A204.1 (cell line): ENCODE data around the gene UNC5A.

Experiments used
- FAIRE-seq: peaks from 2 replicates; lab custom pipeline; 2012; peaks lifted over from hg19 to GRCh38; lab: Jason Lieb, UNC

Gene UNC5A

GRCh38 chr5:176810081-176810597 lies at the start of gene UNC5A:
Gene UNC5A, plus strand, starts transcription at chr5:176810559. Its CDS starts 192 bp downstream, at chr5:176810751.
- no peak for FAIRE-seq

GRCh38 chr5:176761755-176762154 lies 48.6 kb upstream of the UNC5A start:
- no peak for FAIRE-seq

DNA sequence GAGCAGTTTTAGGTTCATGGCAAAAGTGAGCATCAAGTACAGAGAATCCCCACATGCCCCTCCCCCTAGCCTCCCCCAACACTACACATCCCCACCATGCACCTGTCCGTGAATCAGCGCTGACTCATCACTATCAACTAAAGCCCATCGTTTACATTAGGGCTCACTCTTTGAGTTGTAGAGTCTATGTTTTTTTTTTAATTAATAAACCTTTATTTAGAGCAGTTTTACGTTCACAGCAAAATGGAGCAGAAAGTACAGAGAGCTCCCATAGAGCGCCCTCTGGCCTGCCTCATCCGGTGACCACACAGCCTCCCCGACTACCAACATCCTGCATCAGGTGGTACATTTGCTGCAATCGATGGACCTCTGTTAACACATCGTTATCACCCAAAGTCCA lies 47.9 kb upstream of the UNC5A start:
- FAIRE-seq, result no peak

DNA sequence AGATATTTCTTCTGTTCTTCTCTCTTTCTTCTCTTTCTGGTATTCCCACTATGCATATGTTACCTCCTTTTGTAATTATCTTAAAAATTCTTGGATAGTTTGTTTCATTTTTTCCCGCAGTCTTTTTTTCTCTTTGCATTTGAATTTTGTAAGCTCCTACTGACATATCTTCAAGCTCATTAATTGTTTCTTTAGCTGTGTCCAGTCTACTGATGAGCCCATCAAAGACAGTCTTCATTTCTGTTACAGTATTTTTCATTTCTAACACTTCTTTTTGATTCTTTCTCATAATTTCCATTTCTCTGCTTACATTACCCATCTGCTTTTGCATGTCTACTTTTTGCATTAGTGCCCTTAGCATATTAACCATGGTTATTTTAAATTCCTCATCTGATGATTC lies 44.7 kb upstream of the UNC5A start:
- FAIRE-seq, result no peak

GRCh38 chr5:176768174-176768970 lies 42.0 kb upstream of the UNC5A start:
- FAIRE-seq, result no peak

GRCh38 chr5:176769911-176770310 lies 40.4 kb upstream of the UNC5A start:
- no peak for FAIRE-seq

GRCh38 chr5:176770431-176770830 lies 39.9 kb upstream of the UNC5A start:
- FAIRE-seq, result no peak

- FAIRE-seq, result no peak
These were observed 39.1 kb upstream of the UNC5A start for GRCh38 chr5:176771102-176771845.

DNA sequence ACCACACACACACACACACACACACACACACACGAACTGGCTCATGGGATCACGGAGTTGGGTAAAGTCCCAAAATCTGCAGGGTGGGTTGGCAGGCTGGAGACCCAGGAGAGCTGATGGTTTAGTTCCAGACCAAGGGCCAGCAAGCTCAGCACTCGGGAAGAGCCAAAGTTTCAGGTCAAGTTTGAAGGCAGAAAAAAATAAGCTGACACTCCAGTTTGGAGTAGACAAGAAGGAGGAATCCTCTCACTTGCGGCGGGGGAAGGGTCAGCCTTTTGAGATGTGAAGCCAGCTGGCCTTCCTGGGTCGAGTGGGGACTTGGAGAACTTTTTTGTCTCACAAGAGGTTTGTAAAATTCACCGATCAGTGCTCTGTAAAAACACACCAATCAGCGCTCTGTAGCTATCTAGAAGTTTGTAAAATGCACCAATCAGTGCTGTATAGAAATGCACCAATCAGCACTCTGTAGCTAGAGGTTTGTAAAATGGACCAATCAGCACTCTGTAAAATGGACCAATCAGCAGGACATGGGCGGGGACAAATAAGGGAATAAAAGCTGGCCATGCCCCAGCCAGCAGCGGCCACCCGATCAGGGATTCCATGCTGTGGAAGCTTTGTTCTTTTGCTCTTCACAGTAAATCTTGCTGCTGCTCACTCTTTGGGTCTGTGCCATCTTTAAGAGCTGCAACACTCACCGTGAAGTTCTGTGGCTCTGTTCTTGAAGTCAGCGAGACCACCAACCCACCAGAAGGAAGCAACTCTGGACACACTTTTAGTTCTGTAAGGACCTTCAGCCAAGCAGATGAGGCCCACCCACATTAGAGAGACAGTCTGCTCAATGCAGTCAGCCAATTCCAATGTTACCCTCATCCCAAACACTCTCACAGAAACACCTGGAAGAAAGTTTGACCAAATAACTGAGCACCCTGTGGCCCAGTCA lies 37.8 kb upstream of the UNC5A start:
- no peak for FAIRE-seq

DNA sequence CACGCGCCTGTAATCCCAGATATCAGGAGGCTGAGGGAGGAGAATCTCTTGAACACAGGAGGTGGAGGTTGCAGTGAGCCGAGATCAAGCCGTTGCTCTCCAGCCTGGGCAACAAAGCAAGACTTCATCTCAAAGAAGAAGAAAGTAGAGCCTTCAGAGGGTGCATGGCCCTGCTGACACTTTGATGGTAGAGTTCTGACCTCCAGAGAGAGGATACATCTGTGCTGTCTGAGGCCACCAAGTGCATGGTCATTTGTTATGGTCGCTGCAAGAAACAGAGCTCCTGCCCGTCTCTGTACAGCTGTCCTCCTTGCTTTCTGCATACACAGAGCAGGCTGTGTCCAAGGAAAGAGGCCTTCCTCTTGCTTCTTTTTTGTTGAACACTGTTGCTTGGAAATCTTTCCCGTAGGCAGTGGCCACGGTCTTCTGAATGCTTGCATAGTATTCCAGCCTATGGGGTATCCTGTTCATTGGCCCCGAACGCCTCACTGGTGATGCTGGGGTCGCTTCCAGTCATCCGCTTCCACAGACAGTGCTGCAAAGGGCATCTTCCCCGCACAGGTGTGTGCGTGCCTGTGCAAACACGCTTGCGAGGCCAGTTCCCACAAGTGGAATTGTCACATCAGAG lies 36.8 kb upstream of the UNC5A start:
- FAIRE-seq, result no peak

DNA sequence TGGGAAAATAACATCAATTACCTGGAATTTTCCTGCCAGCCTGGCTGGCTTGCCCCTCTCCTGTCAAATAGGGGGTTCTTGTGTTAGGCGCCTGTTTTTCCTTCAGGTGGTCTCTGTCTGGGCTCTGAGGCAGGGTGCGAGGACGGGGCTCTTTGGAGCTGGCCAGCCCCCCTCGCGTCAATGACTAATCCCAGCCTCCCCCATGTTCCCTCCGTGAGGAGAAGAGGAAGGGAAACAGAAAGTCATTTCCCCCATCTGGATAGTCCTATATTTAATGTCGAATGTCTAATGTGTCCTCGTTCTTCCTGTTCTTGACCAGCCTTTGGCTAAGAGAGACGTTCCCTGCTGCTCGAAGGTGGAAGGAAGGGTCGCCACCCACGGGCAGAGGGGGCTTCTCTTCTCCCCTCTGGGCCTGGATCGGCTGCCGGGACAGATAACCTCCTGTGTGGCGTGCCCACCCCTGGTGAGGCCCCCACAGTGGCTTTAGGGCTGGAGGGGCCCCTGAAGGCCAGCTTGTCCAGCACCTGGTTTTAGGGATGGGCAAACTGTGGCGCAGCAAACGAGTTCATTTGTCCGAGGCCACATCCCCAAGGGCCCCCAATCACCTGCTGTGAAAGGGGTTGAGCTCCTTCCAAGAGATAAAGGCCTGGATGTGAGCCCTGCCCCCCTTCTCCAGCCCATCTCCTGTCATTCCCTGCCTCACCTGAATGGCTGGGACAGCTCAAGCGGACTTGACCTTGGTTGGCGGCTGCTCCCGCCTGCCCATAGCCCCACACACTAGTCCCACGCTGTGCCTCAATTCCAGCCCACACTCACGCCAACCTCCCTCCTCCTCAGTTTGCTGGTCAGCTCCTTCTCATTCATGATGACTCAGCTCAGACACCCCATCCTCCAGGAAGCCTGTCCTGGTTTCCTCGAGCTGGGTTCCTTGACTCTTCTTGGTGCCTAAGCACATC lies 35.9 kb upstream of the UNC5A start:
- FAIRE-seq, result no peak

DNA sequence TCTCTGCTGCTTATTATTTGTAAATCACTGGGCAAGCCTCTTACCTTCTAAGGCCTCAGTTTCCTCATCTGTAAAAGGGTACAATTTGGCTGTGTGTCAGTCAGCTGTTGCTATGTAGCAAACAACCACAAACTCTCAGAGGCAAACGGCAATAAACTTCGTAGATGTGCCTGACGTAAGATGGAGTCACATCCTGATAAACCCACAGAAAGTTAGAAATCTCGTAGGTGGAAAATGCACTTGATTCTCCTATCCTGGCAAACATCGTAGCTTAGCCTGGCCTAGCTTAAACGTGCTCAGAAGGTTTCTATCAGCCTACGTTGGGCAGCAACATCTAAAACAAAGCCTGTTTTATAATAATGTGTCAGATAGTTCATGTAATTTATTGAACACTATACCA lies 35.0 kb upstream of the UNC5A start:
- no peak for FAIRE-seq

GRCh38 chr5:176776141-176776865 lies 34.1 kb upstream of the UNC5A start:
- no peak for FAIRE-seq

DNA sequence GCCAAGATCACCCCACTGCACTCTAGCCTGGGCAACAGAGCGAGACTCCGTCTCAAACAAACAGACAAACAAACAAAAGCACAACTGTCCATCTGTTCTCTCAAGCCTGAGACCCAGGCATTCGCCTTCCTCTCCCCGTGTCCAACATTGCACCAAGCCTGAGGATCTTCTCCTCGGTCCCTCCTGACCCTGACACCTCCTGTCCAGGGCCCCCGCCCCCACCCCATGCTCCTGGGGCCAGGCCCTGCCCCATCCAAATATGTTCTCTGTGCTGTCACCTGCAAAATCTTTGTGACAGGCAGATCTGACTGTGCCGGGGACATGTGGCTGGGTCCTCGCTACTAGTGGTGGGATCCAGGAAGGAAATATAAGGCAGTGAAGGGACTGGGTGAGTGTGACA lies 33.4 kb upstream of the UNC5A start:
- no peak for FAIRE-seq

- FAIRE-seq, result no peak
These were observed 31.4 kb upstream of the UNC5A start for GRCh38 chr5:176778921-176779465.

DNA sequence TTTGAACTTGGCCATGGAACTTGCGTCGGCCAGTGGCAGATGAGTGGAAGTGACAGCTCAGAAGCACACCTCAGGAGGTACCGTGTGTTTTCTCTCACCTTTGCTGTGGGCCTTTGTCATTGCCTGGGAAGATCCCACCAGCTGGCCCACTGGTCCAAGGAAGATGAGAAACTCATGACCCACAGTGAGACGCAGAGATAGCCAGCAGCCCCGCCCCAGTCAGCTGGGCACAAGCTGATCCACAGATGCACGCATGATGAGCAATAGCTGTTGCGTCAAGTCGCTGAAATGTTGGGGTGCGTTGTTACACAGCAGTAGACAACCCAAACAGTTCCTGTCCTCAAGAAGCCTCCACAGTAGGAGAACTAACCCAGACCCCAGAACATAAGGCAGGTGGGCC lies 30.8 kb upstream of the UNC5A start:
- no peak for FAIRE-seq

- no peak for FAIRE-seq
These were observed 29.9 kb upstream of the UNC5A start for GRCh38 chr5:176780176-176781053.

- FAIRE-seq, result no peak
These were observed 29.3 kb upstream of the UNC5A start for GRCh38 chr5:176781054-176781375.
